ENCODE results near the gene SPATA6L.
"Not testable (repeated sequence)": the region's sequence is repeated elsewhere in the genome, so short reads cannot be mapped to it uniquely, and the experiment has no call there.

The SPATA6L gene

GRCh38 chr9:4657426-4658159, 8.7 kb downstream of the SPATA6L start:
- Histone ChIP-seq H3K9ac (ENCODE audit: low read depth, low read length) (no peak overlapping the region), H3K9me3 (ENCODE audit: control insufficient read depth, insufficient read depth, low read length) (no peaks in the 10 kb centered on the region), H3K4me3 (ENCODE audit: low read depth, low read length) (no peak overlapping the region), H3K36me3 (ENCODE audit: control insufficient read depth, insufficient read depth, low read length) (no peaks in the 10 kb centered on the region), H3K27me3 (ENCODE audit: control insufficient read depth, insufficient read depth, low read length) (no peaks in the 10 kb centered on the region), H3K4me1 (ENCODE audit: control insufficient read depth, insufficient read depth, low read length) (peaks cover 5% of the 10 kb centered on the region)

DNA sequence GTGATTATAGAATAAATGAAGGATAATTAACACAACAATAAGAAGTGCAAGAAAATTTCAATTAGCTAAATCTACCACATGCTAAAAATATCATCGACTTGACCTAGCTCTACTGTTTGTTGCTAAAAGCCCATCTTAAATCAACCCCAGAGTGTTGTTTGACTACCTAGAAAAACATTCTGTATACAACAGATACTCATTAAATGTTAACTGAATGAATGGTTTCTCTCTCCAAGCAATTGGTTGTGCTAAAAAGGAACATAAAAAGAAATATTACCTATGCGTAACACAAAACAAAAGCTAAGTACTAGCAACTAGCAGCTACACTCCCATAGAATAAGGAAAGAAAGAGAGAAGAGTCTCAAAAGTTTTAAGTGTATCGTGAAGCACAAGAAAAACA, 9.7 kb downstream of the SPATA6L start:
- H3K9ac ChIP-seq (ENCODE audit: low read depth, low read length), result no peak overlapping the region
- H3K27me3 ChIP-seq (ENCODE audit: control insufficient read depth, insufficient read depth, low read length), result no peaks in the 10 kb centered on the region
- H3K4me3 ChIP-seq (ENCODE audit: low read depth, low read length), result no peak overlapping the region
- no peaks in the 10 kb centered on the region for H3K36me3 ChIP-seq (ENCODE audit: control insufficient read depth, insufficient read depth, low read length)
- no peaks in the 10 kb centered on the region for H3K9me3 ChIP-seq (ENCODE audit: control insufficient read depth, insufficient read depth, low read length)
- peaks cover 5% of the 10 kb centered on the region for H3K4me1 ChIP-seq (ENCODE audit: control insufficient read depth, insufficient read depth, low read length)

DNA sequence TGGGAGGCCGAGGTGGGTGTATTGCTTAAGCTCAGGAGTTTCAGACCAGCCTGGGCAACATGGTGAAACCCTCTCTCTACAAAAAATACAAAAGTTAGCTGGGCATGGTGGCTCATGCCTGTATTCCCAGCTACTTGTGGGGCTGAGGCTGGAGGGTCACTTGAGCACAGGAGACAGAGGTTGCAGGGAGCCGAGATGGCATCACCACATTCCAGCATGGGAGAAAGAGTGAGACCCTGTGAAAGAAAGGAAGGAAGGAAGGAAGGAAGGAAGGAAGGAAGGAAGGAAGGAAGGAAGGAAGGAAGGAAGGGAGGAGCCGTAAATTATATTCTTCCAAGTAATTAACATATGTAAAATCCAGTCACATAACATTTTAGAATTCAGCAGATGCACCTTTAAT, 10.1 kb downstream of the SPATA6L start:
- H3K36me3 ChIP-seq (ENCODE audit: control insufficient read depth, insufficient read depth, low read length); H3K9me3 ChIP-seq (ENCODE audit: control insufficient read depth, insufficient read depth, low read length); H3K4me1 ChIP-seq (ENCODE audit: control insufficient read depth, insufficient read depth, low read length); H3K4me3 ChIP-seq (ENCODE audit: low read depth, low read length); H3K9ac ChIP-seq (ENCODE audit: low read depth, low read length); H3K27me3 ChIP-seq (ENCODE audit: control insufficient read depth, insufficient read depth, low read length): not testable (repeated sequence)

GRCh38 chr9:4654538-4654937, 11.7 kb downstream of the SPATA6L start:
- Histone ChIP-seq H3K27me3 (ENCODE audit: control insufficient read depth, insufficient read depth, low read length) (no peaks in the 10 kb centered on the region), H3K4me1 (ENCODE audit: control insufficient read depth, insufficient read depth, low read length) (peaks cover 2% of the 10 kb centered on the region), H3K36me3 (ENCODE audit: control insufficient read depth, insufficient read depth, low read length) (no peaks in the 10 kb centered on the region), H3K4me3 (ENCODE audit: low read depth, low read length) (no peak overlapping the region), H3K9ac (ENCODE audit: low read depth, low read length) (no peak overlapping the region), H3K9me3 (ENCODE audit: control insufficient read depth, insufficient read depth, low read length) (no peaks in the 10 kb centered on the region)

DNA sequence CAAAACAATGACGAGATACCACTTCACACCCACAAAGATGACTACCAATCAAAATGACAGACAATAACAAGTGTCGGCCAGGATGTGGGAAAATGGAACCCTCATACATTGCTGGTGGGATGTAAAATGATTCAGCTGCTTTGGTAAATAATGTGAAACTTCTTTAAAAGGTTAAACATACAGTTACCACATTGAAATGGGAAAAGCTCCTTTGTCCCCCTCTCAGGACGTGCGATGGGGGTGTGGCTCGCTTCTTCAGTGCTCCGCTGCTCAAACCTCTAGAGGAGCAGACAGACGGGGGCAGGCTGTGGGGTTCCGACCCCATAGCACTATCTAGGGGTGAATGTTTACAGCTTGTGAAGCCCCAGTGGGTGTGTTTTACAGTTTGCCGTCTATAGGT, 12.2 kb downstream of the SPATA6L start:
- H3K9ac ChIP-seq (ENCODE audit: low read depth, low read length), result no peak overlapping the region
- H3K4me1 ChIP-seq (ENCODE audit: control insufficient read depth, insufficient read depth, low read length), result peaks cover 2% of the 10 kb centered on the region
- no peak overlapping the region for H3K4me3 ChIP-seq (ENCODE audit: low read depth, low read length)

DNA sequence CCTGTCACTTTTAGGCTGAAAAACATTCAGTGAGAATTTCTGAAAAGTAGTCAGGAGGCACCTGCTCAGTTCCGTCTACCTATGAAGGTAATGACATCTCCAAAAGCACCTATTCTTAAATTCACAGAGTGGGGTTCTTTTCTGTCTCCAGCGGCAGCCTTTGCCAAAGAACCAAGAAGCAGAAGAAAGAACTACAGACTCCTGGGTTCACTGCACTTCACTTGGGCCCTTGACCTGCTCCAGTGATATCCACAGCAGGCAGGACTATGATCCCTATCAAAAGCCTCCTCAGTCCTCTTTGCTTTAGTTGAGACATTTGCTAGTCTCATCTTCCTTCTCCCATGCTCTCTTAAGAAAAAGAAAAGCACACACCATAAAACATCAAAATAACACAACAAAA, 23.9 kb downstream of the SPATA6L start:
- Histone ChIP-seq H3K27me3 (ENCODE audit: control insufficient read depth, insufficient read depth, low read length) (no peaks in the 10 kb centered on the region), H3K36me3 (ENCODE audit: control insufficient read depth, insufficient read depth, low read length) (no peaks in the 10 kb centered on the region), H3K4me3 (ENCODE audit: low read depth, low read length) (no peak overlapping the region), H3K9me3 (ENCODE audit: control insufficient read depth, insufficient read depth, low read length) (no peaks in the 10 kb centered on the region), H3K4me1 (ENCODE audit: control insufficient read depth, insufficient read depth, low read length) (no peaks in the 10 kb centered on the region), H3K9ac (ENCODE audit: low read depth, low read length) (no peak overlapping the region)

More for the DNA sequence above, 12.2 kb downstream of the SPATA6L start:
- Histone ChIP-seq H3K36me3 (ENCODE audit: control insufficient read depth, insufficient read depth, low read length) (no peaks in the 10 kb centered on the region), H3K27me3 (ENCODE audit: control insufficient read depth, insufficient read depth, low read length) (no peaks in the 10 kb centered on the region), H3K9me3 (ENCODE audit: control insufficient read depth, insufficient read depth, low read length) (no peaks in the 10 kb centered on the region)

- no peak overlapping the region for H3K4me3 ChIP-seq (ENCODE audit: low read depth, low read length)
- no peaks in the 10 kb centered on the region for H3K27me3 ChIP-seq (ENCODE audit: control insufficient read depth, insufficient read depth, low read length)
- H3K9me3 ChIP-seq (ENCODE audit: control insufficient read depth, insufficient read depth, low read length), result no peaks in the 10 kb centered on the region
- H3K9ac ChIP-seq (ENCODE audit: low read depth, low read length), result no peak overlapping the region
- H3K4me1 ChIP-seq (ENCODE audit: control insufficient read depth, insufficient read depth, low read length), result no peaks in the 10 kb centered on the region
- no peaks in the 10 kb centered on the region for H3K36me3 ChIP-seq (ENCODE audit: control insufficient read depth, insufficient read depth, low read length)
These were observed 26.3 kb downstream of the SPATA6L start for GRCh38 chr9:4640027-4640426.

- H3K9me3 ChIP-seq (ENCODE audit: control insufficient read depth, insufficient read depth, low read length), result no peaks in the 10 kb centered on the region
- no peaks in the 10 kb centered on the region for H3K27me3 ChIP-seq (ENCODE audit: control insufficient read depth, insufficient read depth, low read length)
- H3K9ac ChIP-seq (ENCODE audit: low read depth, low read length), result no peak overlapping the region
- H3K4me1 ChIP-seq (ENCODE audit: control insufficient read depth, insufficient read depth, low read length), result no peaks in the 10 kb centered on the region
- H3K4me3 ChIP-seq (ENCODE audit: low read depth, low read length), result no peak overlapping the region
- no peaks in the 10 kb centered on the region for H3K36me3 ChIP-seq (ENCODE audit: control insufficient read depth, insufficient read depth, low read length)
These were observed 26.9 kb downstream of the SPATA6L start for GRCh38 chr9:4639420-4639819.

DNA sequence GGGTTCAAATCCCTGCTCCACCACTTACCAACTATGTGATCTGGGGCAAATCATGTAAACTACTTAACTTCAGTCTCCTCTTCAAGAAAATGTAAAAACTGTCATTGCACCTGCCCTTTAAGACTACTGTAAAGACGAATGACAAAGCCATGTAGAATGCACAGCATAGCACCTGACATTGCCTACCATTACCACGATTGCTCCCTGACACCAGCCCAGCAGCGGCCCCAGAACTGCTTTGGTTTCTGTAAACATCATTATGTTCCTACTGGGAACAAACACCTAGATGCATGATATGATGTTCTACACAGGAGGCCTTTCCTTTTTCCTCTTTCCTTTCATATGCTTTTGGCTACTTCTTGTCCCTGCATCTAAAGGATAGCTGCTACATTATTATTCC, 27.3 kb downstream of the SPATA6L start:
- H3K4me1 ChIP-seq (ENCODE audit: control insufficient read depth, insufficient read depth, low read length), result no peaks in the 10 kb centered on the region
- H3K9ac ChIP-seq (ENCODE audit: low read depth, low read length), result no peak overlapping the region
- H3K36me3 ChIP-seq (ENCODE audit: control insufficient read depth, insufficient read depth, low read length), result no peaks in the 10 kb centered on the region
- no peak overlapping the region for H3K4me3 ChIP-seq (ENCODE audit: low read depth, low read length)
- no peaks in the 10 kb centered on the region for H3K27me3 ChIP-seq (ENCODE audit: control insufficient read depth, insufficient read depth, low read length)
- no peaks in the 10 kb centered on the region for H3K9me3 ChIP-seq (ENCODE audit: control insufficient read depth, insufficient read depth, low read length)

DNA sequence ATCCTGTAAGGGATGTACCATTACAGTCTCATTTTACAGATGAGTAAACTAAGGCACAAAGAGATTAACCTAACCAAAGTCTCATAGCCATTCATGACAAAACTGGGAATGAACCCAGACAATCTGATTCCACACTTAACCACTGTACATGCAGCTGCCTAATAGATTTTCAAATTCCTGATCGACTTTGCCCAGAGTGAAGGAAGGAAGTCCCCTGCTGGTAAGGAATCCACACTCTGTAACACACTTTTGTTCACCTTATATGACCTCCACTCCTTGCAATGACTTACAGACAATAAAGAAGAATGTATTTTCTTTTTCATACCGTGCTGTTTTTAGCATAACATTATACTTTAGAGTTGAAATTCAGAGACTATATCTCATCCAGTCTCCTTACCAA, 35.4 kb downstream of the SPATA6L start:
- Histone ChIP-seq H3K27me3 (ENCODE audit: control insufficient read depth, insufficient read depth, low read length) (no peaks in the 10 kb centered on the region), H3K9ac (ENCODE audit: low read depth, low read length) (no peak overlapping the region), H3K9me3 (ENCODE audit: control insufficient read depth, insufficient read depth, low read length) (no peaks in the 10 kb centered on the region), H3K4me1 (ENCODE audit: control insufficient read depth, insufficient read depth, low read length) (peaks cover 11% of the 10 kb centered on the region), H3K36me3 (ENCODE audit: control insufficient read depth, insufficient read depth, low read length) (no peaks in the 10 kb centered on the region), H3K4me3 (ENCODE audit: low read depth, low read length) (no peak overlapping the region)

- Histone ChIP-seq H3K4me3 (ENCODE audit: low read depth, low read length) (no peak overlapping the region), H3K36me3 (ENCODE audit: control insufficient read depth, insufficient read depth, low read length) (no peaks in the 10 kb centered on the region), H3K27me3 (ENCODE audit: control insufficient read depth, insufficient read depth, low read length) (no peaks in the 10 kb centered on the region), H3K4me1 (ENCODE audit: control insufficient read depth, insufficient read depth, low read length) (peaks cover 32% of the 10 kb centered on the region), H3K9ac (ENCODE audit: low read depth, low read length) (no peak overlapping the region), H3K9me3 (ENCODE audit: control insufficient read depth, insufficient read depth, low read length) (no peaks in the 10 kb centered on the region)
These were observed 44.3 kb downstream of the SPATA6L start for GRCh38 chr9:4622016-4622415.

DNA sequence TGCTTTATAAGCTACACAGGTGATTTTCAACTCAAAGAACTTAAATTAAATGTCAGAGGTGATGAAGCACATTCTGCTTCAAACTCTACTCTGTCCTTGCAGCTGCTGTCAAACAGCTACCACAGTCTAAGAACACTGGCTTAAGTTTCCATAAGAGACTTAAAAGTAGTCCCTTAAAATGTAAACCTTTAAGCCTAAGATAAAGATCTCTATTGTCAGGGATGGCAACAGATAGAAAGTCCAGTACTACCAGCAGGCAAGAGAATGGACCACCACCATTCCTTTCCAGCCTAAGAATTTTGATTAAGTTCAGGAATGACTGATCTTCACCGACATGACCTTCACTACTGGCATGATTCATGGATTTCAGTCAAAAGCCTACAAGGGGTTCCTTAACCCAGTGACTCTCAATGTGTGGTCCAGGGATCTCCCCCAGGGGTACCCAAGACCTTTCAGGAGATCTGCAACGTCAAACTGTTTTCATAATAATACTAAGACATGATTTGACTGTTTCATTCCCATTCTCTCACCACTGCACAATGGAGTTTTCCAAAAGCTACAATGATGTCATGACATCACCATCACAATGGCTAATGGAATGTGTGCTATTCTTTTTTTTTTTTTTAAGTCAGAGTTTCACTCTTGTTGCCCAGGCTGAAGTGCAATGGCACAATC, 45.3 kb downstream of the SPATA6L start:
- Histone ChIP-seq H3K4me1 (ENCODE audit: control insufficient read depth, insufficient read depth, low read length) (peaks cover 32% of the 10 kb centered on the region), H3K36me3 (ENCODE audit: control insufficient read depth, insufficient read depth, low read length) (no peaks in the 10 kb centered on the region), H3K27me3 (ENCODE audit: control insufficient read depth, insufficient read depth, low read length) (no peaks in the 10 kb centered on the region), H3K4me3 (ENCODE audit: low read depth, low read length) (no peak overlapping the region), H3K9ac (ENCODE audit: low read depth, low read length) (no peak overlapping the region), H3K9me3 (ENCODE audit: control insufficient read depth, insufficient read depth, low read length) (no peaks in the 10 kb centered on the region)

All from iPS-15b (cell line).